Measurements from ENCODE around the gene CTNNBL1.

The CTNNBL1 gene

DNA sequence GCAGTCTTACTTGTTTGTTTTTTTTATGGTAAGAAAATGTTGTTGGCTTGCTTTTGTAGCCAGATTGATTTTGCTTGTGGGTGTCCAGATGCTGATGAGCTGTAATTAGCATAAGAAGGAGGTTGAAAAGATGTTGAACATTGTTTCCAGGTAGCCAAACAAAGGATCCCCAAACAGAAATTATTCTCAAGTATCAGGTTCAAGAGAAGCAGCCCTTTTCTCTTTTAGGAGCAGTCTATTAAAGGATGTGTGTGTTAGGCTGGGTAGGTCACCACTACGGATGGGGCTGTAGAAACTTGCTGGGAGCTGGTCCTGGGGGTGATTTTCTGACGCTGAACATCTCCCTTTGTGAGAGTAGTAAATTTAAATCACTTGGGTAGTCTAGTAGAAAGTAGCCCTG is 122.2 kb downstream of the CTNNBL1 start:
- no peaks in the 10 kb centered on the region for H3K27me3 Mint-ChIP-seq
- no peak overlapping the region for H3K27ac Mint-ChIP-seq
- no peaks in the 10 kb centered on the region for H3K9me3 Mint-ChIP-seq
- peaks cover 3% of the 10 kb centered on the region for H3K4me1 Mint-ChIP-seq (ENCODE audit: low read depth)
- peaks cover 28% of the 10 kb centered on the region for H3K36me3 Mint-ChIP-seq (ENCODE audit: low read depth)
- H3K4me3 Mint-ChIP-seq = no peak overlapping the region

DNA sequence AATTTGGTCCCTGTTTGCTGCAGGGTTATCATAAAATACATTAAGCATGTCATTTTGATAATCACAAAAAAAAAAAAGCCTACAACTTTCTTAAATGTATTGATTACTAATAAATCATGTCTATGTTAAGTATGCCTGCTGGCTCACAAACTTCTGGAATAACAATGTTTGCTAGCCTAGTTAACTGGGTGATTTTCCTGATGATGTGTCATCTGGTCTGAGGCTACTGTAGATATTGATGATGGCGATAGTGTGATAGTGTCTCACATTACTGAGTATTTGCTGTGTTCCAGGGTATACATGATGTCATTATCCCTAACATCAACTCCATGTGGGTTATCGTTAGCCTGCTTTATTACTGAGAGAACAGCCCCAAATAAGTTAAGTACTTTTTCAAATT is 122.9 kb downstream of the CTNNBL1 start:
- H3K27ac Mint-ChIP-seq = no peak overlapping the region
- peaks cover 3% of the 10 kb centered on the region for H3K4me1 Mint-ChIP-seq (ENCODE audit: low read depth)
- no peaks in the 10 kb centered on the region for H3K9me3 Mint-ChIP-seq
- peaks cover 24% of the 10 kb centered on the region for H3K36me3 Mint-ChIP-seq (ENCODE audit: low read depth)
- H3K27me3 Mint-ChIP-seq = no peaks in the 10 kb centered on the region
- no peak overlapping the region for H3K4me3 Mint-ChIP-seq

DNA sequence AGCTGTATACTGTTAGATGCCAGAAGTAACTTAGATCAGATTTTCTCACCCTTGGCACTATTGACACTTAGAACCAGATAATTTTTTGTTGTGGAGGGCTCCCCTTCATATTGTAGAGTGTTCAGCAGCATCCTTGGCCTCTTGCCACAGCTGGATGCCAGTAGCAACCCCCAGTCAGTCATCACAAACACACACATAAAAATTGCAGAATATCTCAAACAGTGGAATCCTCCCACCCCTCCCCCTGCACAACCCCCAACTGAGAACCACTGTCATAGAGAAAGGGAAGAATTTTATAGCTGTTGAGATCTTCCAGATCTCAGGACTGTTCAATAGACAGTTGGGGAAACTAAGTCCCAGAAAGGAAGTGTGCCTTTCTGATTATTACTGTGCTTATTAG is 127.9 kb downstream of the CTNNBL1 start:
- Mint-ChIP-seq H3K4me3 (no peak overlapping the region), H3K36me3 (ENCODE audit: low read depth) (peaks cover 12% of the 10 kb centered on the region), H3K27me3 (no peaks in the 10 kb centered on the region), H3K9me3 (no peaks in the 10 kb centered on the region), H3K4me1 (ENCODE audit: low read depth) (peaks cover 5% of the 10 kb centered on the region), H3K27ac (no peak overlapping the region)

DNA sequence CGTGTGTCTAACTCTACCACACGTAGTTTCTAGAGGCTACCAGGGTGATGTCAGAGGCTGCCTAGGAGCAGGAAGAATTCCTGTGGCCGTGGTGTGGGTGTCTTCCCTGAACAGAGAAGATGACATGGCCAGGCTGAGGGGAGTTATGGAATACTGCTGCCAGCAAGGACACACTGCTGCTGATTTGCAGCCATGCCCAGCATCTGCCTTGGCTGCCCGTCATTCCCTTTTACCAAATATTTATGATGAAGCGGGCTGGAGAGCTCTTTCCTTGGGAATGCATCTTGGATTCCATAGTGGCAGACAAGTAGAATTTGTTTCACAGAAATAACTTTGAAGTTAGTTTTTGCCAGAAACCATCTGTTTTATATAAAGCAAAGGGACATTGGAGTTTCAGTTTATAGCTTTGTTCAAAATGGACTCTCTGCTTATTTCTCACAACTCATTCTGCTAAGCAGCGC is 128.3 kb downstream of the CTNNBL1 start:
- peaks cover 12% of the 10 kb centered on the region for H3K36me3 Mint-ChIP-seq (ENCODE audit: low read depth)
- no peaks in the 10 kb centered on the region for H3K9me3 Mint-ChIP-seq
- no peak overlapping the region for H3K27ac Mint-ChIP-seq
- H3K4me3 Mint-ChIP-seq = no peak overlapping the region
- peaks cover 5% of the 10 kb centered on the region for H3K4me1 Mint-ChIP-seq (ENCODE audit: low read depth)
- no peaks in the 10 kb centered on the region for H3K27me3 Mint-ChIP-seq

DNA sequence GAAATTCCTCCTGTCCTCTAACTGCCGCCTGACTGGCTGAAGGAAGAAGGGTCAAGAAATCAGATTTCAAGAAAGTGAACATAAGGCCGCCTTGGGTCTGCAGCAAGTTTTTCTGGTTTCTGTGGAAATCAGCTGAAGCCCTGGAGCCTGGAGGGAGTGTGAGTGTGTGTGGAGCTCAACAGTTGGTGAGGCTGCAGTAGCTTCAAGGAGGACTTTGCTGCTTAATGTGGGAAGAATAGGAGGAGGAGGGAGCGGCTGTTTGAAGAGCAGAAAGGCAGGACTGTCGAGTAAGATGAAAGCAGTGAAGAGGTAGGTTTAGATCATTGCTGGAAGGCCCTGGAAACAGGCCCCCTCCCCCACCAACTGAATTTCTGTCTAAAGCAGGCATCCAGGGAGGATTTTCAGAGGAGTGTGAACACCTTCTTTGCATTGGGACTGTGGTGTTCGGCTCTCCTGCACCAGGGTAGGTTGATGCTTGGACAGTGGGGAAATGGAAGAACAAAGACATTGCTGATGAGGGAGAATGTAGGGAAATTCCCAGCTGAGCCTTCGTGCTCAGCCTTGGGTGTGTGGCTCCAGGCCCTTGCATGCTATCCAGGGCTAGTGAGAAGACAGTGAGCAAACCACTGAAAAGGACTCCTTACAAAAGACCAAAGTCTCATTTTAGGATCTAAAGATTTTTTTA is 129.6 kb downstream of the CTNNBL1 start:
- H3K27me3 Mint-ChIP-seq = no peaks in the 10 kb centered on the region
- H3K9me3 Mint-ChIP-seq = no peaks in the 10 kb centered on the region
- H3K4me3 Mint-ChIP-seq = no peak overlapping the region
- H3K36me3 Mint-ChIP-seq (ENCODE audit: low read depth) = peaks cover 19% of the 10 kb centered on the region
- no peak overlapping the region for H3K27ac Mint-ChIP-seq
- H3K4me1 Mint-ChIP-seq (ENCODE audit: low read depth) = peaks cover 5% of the 10 kb centered on the region

DNA sequence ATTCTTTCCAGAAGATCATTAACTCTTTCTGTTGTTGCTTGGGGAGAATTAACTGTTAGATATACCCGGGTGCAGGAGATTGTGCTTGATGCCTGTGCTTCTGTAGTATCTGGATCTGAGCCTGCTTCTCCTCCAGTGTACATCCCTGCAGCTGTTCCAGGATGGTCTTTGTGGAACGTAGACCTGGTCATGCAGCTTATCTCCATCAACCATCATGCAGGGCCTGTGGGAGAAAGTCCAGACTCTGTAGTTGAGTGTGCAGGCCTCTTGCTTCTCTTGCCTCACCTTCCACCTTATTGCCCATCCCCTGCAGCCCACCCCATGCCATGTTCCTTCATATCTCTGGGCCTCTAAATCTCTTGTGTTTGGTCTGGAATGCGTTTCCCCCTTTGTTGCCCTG is 133.8 kb downstream of the CTNNBL1 start:
- Mint-ChIP-seq H3K27ac (no peak overlapping the region), H3K4me1 (ENCODE audit: low read depth) (peaks cover 5% of the 10 kb centered on the region), H3K36me3 (ENCODE audit: low read depth) (peaks cover 19% of the 10 kb centered on the region), H3K4me3 (no peak overlapping the region), H3K27me3 (no peaks in the 10 kb centered on the region), H3K9me3 (no peaks in the 10 kb centered on the region)

DNA sequence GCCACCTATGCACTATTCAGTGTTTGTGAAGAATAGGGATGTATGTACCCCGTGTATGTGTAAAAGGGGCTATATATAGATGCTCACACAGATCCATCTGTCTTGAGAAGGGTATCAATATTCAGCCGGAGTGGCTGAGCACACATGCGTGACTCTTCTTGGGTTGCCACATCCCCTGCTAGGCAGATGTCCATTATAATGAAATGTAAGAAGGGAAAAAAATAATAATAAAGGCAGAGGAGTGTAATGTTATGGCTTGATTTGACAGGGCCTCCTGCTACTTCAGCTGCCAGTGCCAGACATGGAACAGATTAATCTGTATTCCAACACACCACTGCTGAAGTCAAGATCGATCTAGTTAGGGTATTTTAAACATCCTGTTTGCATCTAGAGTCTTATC is 134.9 kb downstream of the CTNNBL1 start:
- Mint-ChIP-seq H3K9me3 (no peaks in the 10 kb centered on the region), H3K27me3 (no peaks in the 10 kb centered on the region), H3K4me3 (no peak overlapping the region), H3K36me3 (ENCODE audit: low read depth) (peaks cover 19% of the 10 kb centered on the region), H3K4me1 (ENCODE audit: low read depth) (no peaks in the 10 kb centered on the region), H3K27ac (no peak overlapping the region)

DNA sequence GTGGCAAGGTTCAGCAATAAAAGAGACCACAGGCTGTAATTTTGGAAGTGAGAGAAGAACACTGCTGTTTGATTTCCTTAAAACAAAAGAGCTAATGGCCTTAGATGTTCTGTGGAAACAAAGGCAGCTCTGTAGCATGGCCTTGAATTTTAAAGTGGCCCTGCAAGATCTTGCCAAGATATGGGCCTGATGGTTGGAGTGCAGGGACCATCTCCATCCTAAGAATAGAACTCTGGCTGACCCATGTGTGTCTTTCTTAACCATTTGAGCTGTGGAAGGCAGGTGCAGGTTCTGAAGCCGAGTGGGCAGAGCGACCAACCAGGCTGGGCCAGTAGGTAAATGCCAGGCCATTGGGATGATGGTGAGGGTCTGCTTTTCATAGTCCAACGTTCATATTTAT is 135.3 kb downstream of the CTNNBL1 start:
- H3K4me3 Mint-ChIP-seq = no peak overlapping the region
- H3K27me3 Mint-ChIP-seq = no peaks in the 10 kb centered on the region
- H3K27ac Mint-ChIP-seq = no peak overlapping the region
- no peaks in the 10 kb centered on the region for H3K9me3 Mint-ChIP-seq
- no peaks in the 10 kb centered on the region for H3K4me1 Mint-ChIP-seq (ENCODE audit: low read depth)
- peaks cover 19% of the 10 kb centered on the region for H3K36me3 Mint-ChIP-seq (ENCODE audit: low read depth)

DNA sequence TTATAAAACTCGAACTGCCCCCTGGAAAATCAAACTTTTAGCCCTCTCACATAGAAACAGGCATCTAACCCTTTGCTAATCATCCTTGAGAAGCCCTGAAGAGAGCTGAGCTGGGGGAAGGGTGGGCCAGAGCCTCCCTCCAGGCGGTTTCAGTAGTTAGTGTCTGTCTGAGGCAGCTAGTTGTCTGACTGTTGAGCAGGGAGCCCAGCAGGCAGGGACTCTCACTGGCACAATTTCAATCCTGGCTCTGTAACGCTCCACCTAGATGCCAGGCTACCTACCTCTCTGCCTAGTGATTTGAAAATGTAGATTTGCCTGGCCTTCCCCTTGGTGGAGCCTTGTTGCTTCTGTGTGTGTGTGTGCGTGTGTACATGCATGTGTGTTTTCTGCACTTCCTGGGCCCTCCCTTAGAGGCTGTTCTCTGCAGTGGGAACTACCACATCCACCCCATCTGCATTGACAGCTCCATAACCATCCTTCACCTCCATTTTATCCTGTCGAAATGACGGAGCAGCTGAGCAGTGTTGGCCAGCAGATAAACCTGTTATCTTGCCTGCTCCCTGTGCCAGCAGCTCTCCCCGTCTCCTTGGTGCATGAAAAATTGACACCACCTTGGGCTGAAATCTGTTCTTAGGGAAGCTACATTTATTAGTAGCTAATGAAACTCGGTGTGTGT is 139.5 kb downstream of the CTNNBL1 start:
- peaks cover 19% of the 10 kb centered on the region for H3K36me3 Mint-ChIP-seq (ENCODE audit: low read depth)
- H3K27me3 Mint-ChIP-seq = no peaks in the 10 kb centered on the region
- H3K27ac Mint-ChIP-seq = no peak overlapping the region
- no peaks in the 10 kb centered on the region for H3K9me3 Mint-ChIP-seq
- H3K4me1 Mint-ChIP-seq (ENCODE audit: low read depth) = no peaks in the 10 kb centered on the region
- H3K4me3 Mint-ChIP-seq = no peak overlapping the region

DNA sequence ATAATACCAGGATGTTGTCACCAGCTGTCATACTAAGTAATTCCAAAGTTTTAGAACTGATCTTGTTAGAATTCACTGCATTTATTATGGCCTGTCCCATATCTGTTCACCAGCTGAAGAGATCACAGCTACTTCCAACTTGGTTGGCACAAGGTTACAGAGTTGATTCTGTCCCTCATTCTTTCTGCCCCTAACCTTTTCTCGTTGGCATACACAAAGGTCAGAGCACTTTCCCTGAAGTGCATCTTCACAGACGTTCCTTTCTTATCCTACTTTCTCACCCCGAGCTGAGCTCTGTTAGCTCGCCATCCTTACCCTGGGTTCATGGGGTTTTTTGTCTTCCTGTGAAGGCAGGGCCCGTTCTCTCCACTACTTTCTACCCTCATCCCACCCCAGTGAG is 143.1 kb downstream of the CTNNBL1 start:
- H3K36me3 Mint-ChIP-seq (ENCODE audit: low read depth) = peaks cover 22% of the 10 kb centered on the region
- H3K9me3 Mint-ChIP-seq = no peaks in the 10 kb centered on the region
- H3K27ac Mint-ChIP-seq = peak overlapping the region; percentile 57
- H3K27me3 Mint-ChIP-seq = no peaks in the 10 kb centered on the region
- H3K4me1 Mint-ChIP-seq (ENCODE audit: low read depth) = no peaks in the 10 kb centered on the region
- H3K4me3 Mint-ChIP-seq = no peak overlapping the region

DNA sequence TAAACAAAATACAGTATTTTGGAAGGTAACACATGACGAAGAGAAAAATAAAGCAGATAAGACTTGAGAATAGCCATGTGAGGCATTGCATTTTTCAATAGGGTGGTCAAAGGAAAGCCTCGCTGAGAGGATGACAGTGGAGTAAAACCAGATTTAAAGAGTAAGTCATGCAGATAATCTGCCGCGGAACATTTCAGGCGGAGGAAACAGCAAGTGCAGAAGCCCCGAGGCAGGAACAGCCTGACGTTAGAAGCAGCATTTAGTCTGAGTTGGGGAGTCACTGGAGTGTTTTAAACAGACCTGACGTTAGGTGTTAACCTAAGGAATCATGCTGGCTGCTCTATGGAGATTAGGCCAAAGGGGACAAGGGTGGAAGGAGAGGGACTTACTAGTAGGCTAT is 144.1 kb downstream of the CTNNBL1 start:
- H3K27me3 Mint-ChIP-seq = no peaks in the 10 kb centered on the region
- H3K4me3 Mint-ChIP-seq = no peak overlapping the region
- H3K36me3 Mint-ChIP-seq (ENCODE audit: low read depth) = peaks cover 29% of the 10 kb centered on the region
- no peaks in the 10 kb centered on the region for H3K4me1 Mint-ChIP-seq (ENCODE audit: low read depth)
- H3K9me3 Mint-ChIP-seq = no peaks in the 10 kb centered on the region
- no peak overlapping the region for H3K27ac Mint-ChIP-seq

DNA sequence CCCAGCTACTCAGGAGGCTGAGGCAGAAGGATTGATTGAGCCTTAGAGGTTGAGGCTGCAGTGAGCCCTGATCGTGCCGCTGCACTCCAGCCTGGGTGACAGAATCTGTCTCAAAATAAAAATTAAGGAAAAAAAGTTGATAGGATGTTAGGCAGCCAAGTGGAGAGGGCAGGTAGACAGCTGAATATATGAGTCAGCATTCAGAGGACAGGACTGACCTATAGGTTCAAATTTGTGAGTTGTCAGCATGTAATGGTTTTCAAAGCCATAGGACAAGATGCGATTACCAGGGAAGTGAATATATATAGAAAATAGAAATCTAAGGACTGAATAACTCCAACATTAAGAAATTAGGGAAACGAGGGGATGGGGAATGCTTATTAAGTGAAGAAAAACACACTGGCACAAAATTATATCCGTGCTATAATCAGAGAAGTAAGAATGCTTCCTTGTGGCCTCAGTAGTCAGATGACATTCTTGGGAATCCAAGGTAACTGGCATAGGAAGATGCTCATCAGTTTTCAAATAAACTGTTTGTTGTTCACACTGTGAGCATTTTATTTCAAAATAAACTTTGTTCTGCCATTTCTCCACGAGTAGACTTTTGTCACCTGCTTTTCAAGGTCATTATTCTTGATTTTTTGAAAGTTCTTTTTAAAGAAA is 145.1 kb downstream of the CTNNBL1 start:
- Mint-ChIP-seq H3K9me3 (no peaks in the 10 kb centered on the region), H3K36me3 (ENCODE audit: low read depth) (peaks cover 34% of the 10 kb centered on the region), H3K4me3 (no peak overlapping the region), H3K27me3 (no peaks in the 10 kb centered on the region), H3K27ac (no peak overlapping the region), H3K4me1 (ENCODE audit: low read depth) (no peaks in the 10 kb centered on the region)

DNA sequence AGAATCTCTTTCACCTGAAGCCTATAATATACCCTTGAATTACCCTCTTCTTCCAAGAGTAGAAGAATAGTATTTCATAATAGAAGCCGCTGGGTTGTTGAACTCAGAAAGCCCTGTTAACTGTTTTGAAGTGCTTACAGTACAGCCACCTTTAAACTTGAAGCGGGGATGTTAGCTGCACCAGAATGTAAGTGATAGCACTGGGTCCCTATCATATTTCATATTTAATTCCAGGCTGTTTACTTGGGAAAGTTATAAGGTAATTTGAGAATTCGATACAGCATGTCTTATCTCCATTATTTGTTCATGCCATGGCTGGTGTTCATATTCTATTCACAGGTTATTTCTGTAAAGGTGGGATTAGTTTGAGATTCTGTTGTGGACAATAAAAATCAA is 145.6 kb downstream of the CTNNBL1 start:
- H3K27ac Mint-ChIP-seq = no peak overlapping the region
- H3K4me1 Mint-ChIP-seq (ENCODE audit: low read depth) = no peaks in the 10 kb centered on the region
- peaks cover 39% of the 10 kb centered on the region for H3K36me3 Mint-ChIP-seq (ENCODE audit: low read depth)
- no peaks in the 10 kb centered on the region for H3K27me3 Mint-ChIP-seq
- no peak overlapping the region for H3K4me3 Mint-ChIP-seq
- no peaks in the 10 kb centered on the region for H3K9me3 Mint-ChIP-seq

DNA sequence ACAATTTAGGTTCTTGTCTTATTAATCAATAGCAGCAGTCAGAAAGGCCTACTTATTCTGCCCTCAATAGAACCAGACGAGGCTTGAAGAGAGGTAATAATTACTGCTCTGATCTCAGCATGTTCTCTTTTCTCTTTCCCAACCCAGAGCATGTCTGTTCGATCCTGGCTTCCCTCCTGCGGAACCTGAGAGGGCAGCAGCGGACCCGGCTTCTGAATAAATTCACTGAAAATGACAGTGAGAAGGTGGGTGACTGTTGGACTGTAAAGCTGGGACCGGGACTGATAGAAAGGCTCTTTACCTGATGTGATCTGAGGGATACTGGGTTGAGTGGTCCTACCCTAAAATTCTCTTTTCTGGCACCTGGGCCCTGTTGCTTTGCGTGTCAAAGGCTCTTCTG is 146.1 kb downstream of the CTNNBL1 start:
- Mint-ChIP-seq H3K4me3 (no peak overlapping the region), H3K4me1 (ENCODE audit: low read depth) (no peaks in the 10 kb centered on the region), H3K27ac (no peak overlapping the region), H3K36me3 (ENCODE audit: low read depth) (peaks cover 41% of the 10 kb centered on the region), H3K27me3 (no peaks in the 10 kb centered on the region), H3K9me3 (no peaks in the 10 kb centered on the region)

DNA sequence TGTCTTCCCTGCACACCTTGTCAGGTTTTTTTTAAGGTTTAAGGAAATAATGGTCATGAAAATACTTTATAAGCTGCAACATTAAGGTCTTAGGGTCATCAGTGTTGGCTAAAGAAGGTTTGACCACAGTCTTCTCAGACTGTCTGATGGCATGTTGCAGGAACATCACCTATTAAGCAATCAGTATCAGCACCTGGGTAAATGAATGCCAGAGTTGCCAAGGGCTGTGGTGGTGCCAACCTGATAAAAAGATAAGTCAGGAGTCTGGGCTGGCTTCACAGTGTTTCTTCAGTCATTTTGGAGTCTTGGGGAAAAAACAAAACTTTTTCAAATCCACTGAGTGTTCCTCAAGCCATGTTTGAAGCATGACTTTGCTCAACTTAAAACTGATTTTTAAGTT is 147.6 kb downstream of the CTNNBL1 start:
- H3K4me1 Mint-ChIP-seq (ENCODE audit: low read depth) = no peaks in the 10 kb centered on the region

More for the DNA sequence above, 147.6 kb downstream of the CTNNBL1 start:
- Mint-ChIP-seq H3K36me3 (ENCODE audit: low read depth) (peaks cover 48% of the 10 kb centered on the region), H3K27me3 (no peaks in the 10 kb centered on the region), H3K27ac (no peak overlapping the region), H3K4me3 (no peak overlapping the region), H3K9me3 (no peaks in the 10 kb centered on the region)
